Hepatocyte (in vitro differentiated cells): Measurements from ENCODE around the gene KRTAP29-1. TPM values are rescaled to one million over a fixed set of nuclear protein-coding genes. Genes with fewer than 3 reads are reported as not detected.
"Not testable (repeated sequence)": the region's sequence is repeated elsewhere in the genome, so short reads cannot be mapped to it uniquely, and the experiment has no call there.

Experiments
- DNase-seq: peaks from one replicate; pipeline ENCODE4 v3.0.0-alpha.2; 2016; ENCODE audit warnings: low spot score
- H2AFZ ChIP-seq: fragments of 200-600 bp; sonication (generic); 2 replicates; pipeline ENCODE4 v1.6.0; 2016; ENCODE audit warnings: antibody characterized with exemption, mild to moderate bottlenecking
- H3K27ac ChIP-seq: fragments of 200-600 bp; sonication (generic); 2 replicates; pipeline ENCODE4 v1.5.1; 2016; ENCODE audit warnings: mild to moderate bottlenecking
- H3K27me3 ChIP-seq: fragments of 200-600 bp; sonication (generic); 2 replicates; pipeline ENCODE4 v1.6.1; 2016
- H3K36me3 ChIP-seq: fragments of 200-600 bp; sonication (generic); replicated peaks from 2 replicates; pipeline ENCODE4 v1.5.1; 2016; ENCODE audit warnings: low read depth; ENCODE audit not compliant: insufficient read depth
- H3K4me1 ChIP-seq: fragments of 200-600 bp; sonication (generic); 2 replicates; pipeline ENCODE4 v1.5.1; 2016; ENCODE audit warnings: mild to moderate bottlenecking, moderate library complexity; ENCODE audit not compliant: insufficient read depth
- H3K4me2 ChIP-seq: fragments of 200-600 bp; sonication (generic); 2 replicates; pipeline ENCODE4 v1.6.0; 2016
- H3K4me3 ChIP-seq: fragments of 200-600 bp; sonication (generic); 2 replicates; pipeline ENCODE4 v1.5.1; 2016; ENCODE audit warnings: mild to moderate bottlenecking
- H3K79me2 ChIP-seq: fragments of 200-600 bp; sonication (generic); 2 replicates; pipeline ENCODE4 v1.6.0; 2017; ENCODE audit warnings: mild to moderate bottlenecking
- H3K9me2 ChIP-seq: fragments of 200-600 bp; sonication (generic); replicated peaks from 2 replicates; pipeline ENCODE4 v1.6.0; 2017; ENCODE audit warnings: mild to moderate bottlenecking; ENCODE audit not compliant: insufficient read depth
- H3K9me3 ChIP-seq: fragments of 200-600 bp; sonication (generic); 2 replicates; pipeline ENCODE4 v1.5.1; 2016; ENCODE audit warnings: low read depth, mild to moderate bottlenecking
- H4K20me1 ChIP-seq: fragments of 200-600 bp; sonication (generic); 2 replicates; pipeline ENCODE4 v1.6.0; 2016; ENCODE audit warnings: mild to moderate bottlenecking; ENCODE audit not compliant: insufficient read depth, poor library complexity, severe bottlenecking
- CTCF ChIP-seq: fragments of 200-600 bp; sonication (generic); IDR thresholded peaks from 2 replicates; pipeline ENCODE4 v1.5.1; 2016; ENCODE audit warnings: antibody characterized with exemption, mild to moderate bottlenecking; ENCODE audit not compliant: poor library complexity
- EZH2 ChIP-seq: fragments of 200-600 bp; sonication (generic); IDR thresholded peaks from 2 replicates; pipeline ENCODE4 v1.6.1; 2016; ENCODE audit warnings: antibody characterized with exemption, mild to moderate bottlenecking, borderline replicate concordance
- EZH2phosphoT487 ChIP-seq: fragments of 200-600 bp; sonication (generic); IDR thresholded peaks from one replicate; pipeline ENCODE4 v1.6.1; 2018; ENCODE audit warnings: antibody characterized with exemption, mild to moderate bottlenecking, low read depth, moderate library complexity; ENCODE audit not compliant: unreplicated experiment, severe bottlenecking
- WGBS: methylation state at CpG from one replicate; pipeline ENCODE4 v1.1.6; 2016; ENCODE audit warnings: low lambda C conversion rate; ENCODE audit errors: missing lambda C conversion rate; 5-methylcytosine and 5-hydroxymethylcytosine counted together
- polyA plus RNA-seq: library from polyadenylated mRNA; unstranded; fragments of >200 nt; fragmentation: Nextera tagmentation; extraction: Ambion mirVana; gene quantifications from 2 replicates; pipeline ENCODE4 v1.2.1, GENCODE V29; 2016
- total RNA-seq: library from RNA; depleted of rRNA; stranded (reverse); fragments of >200 nt; gene quantifications from 2 replicates; pipeline ENCODE4 v1.2.3, GENCODE V29; 2014

The KRTAP29-1 gene
- total and polyA plus RNA-seq, 2 experiments from 2014 or later = not detected

GRCh38 chr17:41278176-41278955 lies 24.3 kb downstream of the KRTAP29-1 start:
- H4K20me1 ChIP-seq = no peaks in the 10 kb centered on the region
- TF ChIP-seq EZH2 (no peak), EZH2phosphoT487 (no peak), CTCF (no peak)
- H3K9me3 ChIP-seq = no peaks in the 10 kb centered on the region
- no peak overlapping the region for H3K4me2 ChIP-seq
- no peaks in the 10 kb centered on the region for H3K4me1 ChIP-seq
- no peaks in the 10 kb centered on the region for H3K79me2 ChIP-seq
- no peaks in the 10 kb centered on the region for H3K9me2 ChIP-seq
- DNase-seq = peak; percentile 1
- H3K27me3 ChIP-seq = peaks cover 7% of the 10 kb centered on the region
- no peaks in the 10 kb centered on the region for H3K36me3 ChIP-seq
- H3K4me3 ChIP-seq = no peak overlapping the region
- H2AFZ ChIP-seq = no peak overlapping the region
- H3K27ac ChIP-seq = no peak overlapping the region
- WGBS = 89% methylated on average over 3 of the region's 3 CpGs

- not testable (repeated sequence) for H3K4me2 ChIP-seq, H3K79me2 ChIP-seq, H3K27ac ChIP-seq, H3K4me1 ChIP-seq, H3K4me3 ChIP-seq, H3K9me2 ChIP-seq, H2AFZ ChIP-seq, H3K36me3 ChIP-seq, H4K20me1 ChIP-seq, H3K27me3 ChIP-seq, H3K9me3 ChIP-seq
- WGBS = 87% methylated on average over 3 of the region's 3 CpGs
- DNase-seq = peak; percentile 1
Observed at GRCh38 chr17:41275648-41276190, 26.9 kb downstream of the KRTAP29-1 start, which contains the start of gene KRTAP9-7. TSS of gene KRTAP9-7 (plus strand) at chr17:41275698. CDS start at chr17:41275698, 0 bp downstream.

GRCh38 chr17:41271858-41272257 lies 30.8 kb downstream of the KRTAP29-1 start:
- H2AFZ ChIP-seq = no peak overlapping the region
- no peak overlapping the region for H3K4me2 ChIP-seq
- no peaks in the 10 kb centered on the region for H4K20me1 ChIP-seq
- no peaks in the 10 kb centered on the region for H3K36me3 ChIP-seq
- H3K9me3 ChIP-seq = no peaks in the 10 kb centered on the region
- no peak overlapping the region for H3K4me3 ChIP-seq
- H3K27me3 ChIP-seq = peaks cover 5% of the 10 kb centered on the region
- H3K27ac ChIP-seq = no peak overlapping the region
- TF ChIP-seq EZH2 = no peak
- no peak for TF ChIP-seq EZH2phosphoT487
- no peak for TF ChIP-seq CTCF
- no peaks in the 10 kb centered on the region for H3K79me2 ChIP-seq
- WGBS = no CpG with 5 or more reads among the region's 1 CpG
- no peaks in the 10 kb centered on the region for H3K4me1 ChIP-seq
- no peak for DNase-seq
- H3K9me2 ChIP-seq = no peaks in the 10 kb centered on the region

- not testable (repeated sequence) for H3K36me3 ChIP-seq, H3K4me3 ChIP-seq, H3K9me2 ChIP-seq, H3K4me2 ChIP-seq, H3K79me2 ChIP-seq, H3K27ac ChIP-seq, H4K20me1 ChIP-seq, H2AFZ ChIP-seq, H3K27me3 ChIP-seq, H3K4me1 ChIP-seq, H3K9me3 ChIP-seq, DNase-seq
- no CpG with 5 or more reads among the region's 1 CpG for WGBS
Observed at GRCh38 chr17:41271323-41271722, 31.3 kb downstream of the KRTAP29-1 start.
